PC-3 (cell line): Measurements from ENCODE around the gene PACS1. TPM values are rescaled to one million over a fixed set of nuclear protein-coding genes. Genes with fewer than 3 reads are reported as not detected.

ENCODE experiments used
- ATAC-seq: fragments of 200-7000 bp; cut with Tn5 transposase; 2 replicates; pipeline ENCODE4 v1.9.1; 2020; ENCODE audit warnings: mild to moderate bottlenecking, moderate library complexity
- BruUV-seq: library from RNA; stranded (reverse); fragments of 400-500 nt; replicated peaks from 2 replicates; lab custom pipeline; 2021; lab: Mats Ljungman, UMichigan
- CTCF ChIA-PET: fragments of 300-600 bp; sonication (Branson Sonifier 250); formaldehyde crosslinking; loops from one replicate; lab custom pipeline; 2022; ENCODE audit warnings: antibody characterized with exemption; lab: Charles Lee
- POLR2A ChIA-PET: fragments of 300-600 bp; sonication (Branson Sonifier 250); formaldehyde crosslinking; loops from one replicate; lab custom pipeline; 2022; ENCODE audit warnings: antibody characterized with exemption; ENCODE audit not compliant: unreplicated experiment; lab: Charles Lee
- DNase-seq: peaks from one replicate; pipeline ENCODE4 v3.0.0-alpha.2; 2015
- H2AFZ ChIP-seq: fragments of 300-600 bp; sonication (generic); 2 replicates; pipeline ENCODE4 v1.6.0; 2016; ENCODE audit warnings: antibody characterized with exemption, low read length
- H3F3A ChIP-seq: fragments of 300-600 bp; sonication (generic); one replicate; pipeline ENCODE4 v1.6.0; 2017; ENCODE audit warnings: antibody characterized with exemption, low read length, control low read depth, mild to moderate bottlenecking; ENCODE audit not compliant: unreplicated experiment
- H3K27ac ChIP-seq: fragments of 300-600 bp; sonication (generic); 2 replicates; pipeline ENCODE4 v1.5.1; 2016; ENCODE audit warnings: mild to moderate bottlenecking, low read length
- H3K27me3 ChIP-seq: fragments of 300-600 bp; sonication (generic); 2 replicates; pipeline ENCODE4 v1.6.1; 2016; ENCODE audit warnings: low read length, mixed read lengths
- H3K36me3 ChIP-seq: fragments of 300-600 bp; sonication (generic); 2 replicates; pipeline ENCODE4 v1.6.1; 2016; ENCODE audit warnings: low read depth, mixed run types, low read length, mixed read lengths
- H3K4me1 ChIP-seq: fragments of 300-600 bp; sonication (generic); 2 replicates; pipeline ENCODE4 v1.5.1; 2016; ENCODE audit warnings: low read length; ENCODE audit not compliant: insufficient read depth
- H3K4me2 ChIP-seq: fragments of 300-600 bp; sonication (generic); 2 replicates; pipeline ENCODE4 v1.6.0; 2016; ENCODE audit warnings: low read length
- H3K4me3 ChIP-seq: fragments of 300-600 bp; sonication (generic); 2 replicates; pipeline ENCODE4 v1.5.1; 2016; ENCODE audit warnings: mild to moderate bottlenecking, low read length, mixed read lengths
- H3K79me2 ChIP-seq: fragments of 300-600 bp; sonication (generic); 2 replicates; pipeline ENCODE4 v1.6.1; 2017; ENCODE audit warnings: low read length, mixed read lengths
- H3K9ac ChIP-seq: fragments of 300-600 bp; sonication (generic); 2 replicates; pipeline ENCODE4 v1.6.0; 2016; ENCODE audit warnings: mild to moderate bottlenecking, low read length
- H3K9me2 ChIP-seq: fragments of 300-600 bp; sonication (generic); replicated peaks from 2 replicates; pipeline ENCODE4 v1.6.1; 2016; ENCODE audit warnings: mixed run types, low read length, mixed read lengths
- H3K9me3 ChIP-seq: fragments of 300-600 bp; sonication (generic); 2 replicates; pipeline ENCODE4 v1.6.1; 2016; ENCODE audit warnings: low read length, mixed read lengths
- H4K20me1 ChIP-seq: fragments of 300-600 bp; sonication (generic); 2 replicates; pipeline ENCODE4 v1.6.1; 2016; ENCODE audit warnings: low read length, mixed read lengths
- CTCF ChIP-seq: fragments of 300-600 bp; sonication (generic); conservative IDR thresholded peaks from 2 replicates; pipeline ENCODE4 v1.5.1; 2017; ENCODE audit warnings: antibody characterized with exemption, low read depth, mild to moderate bottlenecking, low read length
- EZH2 ChIP-seq: fragments of 300-600 bp; sonication (generic); IDR thresholded peaks from one replicate; pipeline ENCODE4 v1.6.1; 2017; ENCODE audit warnings: antibody characterized with exemption, mild to moderate bottlenecking, low read length; ENCODE audit not compliant: unreplicated experiment
- EZH2phosphoT487 ChIP-seq: fragments of 300-600 bp; sonication (generic); IDR thresholded peaks from 2 replicates; pipeline ENCODE4 v1.6.1; 2018; ENCODE audit warnings: mild to moderate bottlenecking, antibody characterized with exemption, low read length, borderline replicate concordance
- intact Hi-C: fragments of 100-400 bp; cut with micrococcal nuclease; formaldehyde crosslinking; loops from 2 replicates; pipeline ENCODE4 v1.9.0; 2023
- total RNA-seq: library from RNA; depleted of rRNA; stranded (reverse); fragments of >200 nt; gene quantifications from 2 replicates; pipeline ENCODE4 v1.2.3, GENCODE V29; 2014

Gene PACS1
- total RNA-seq, 1 experiment from 2014 or later, result 28.7 TPM

GRCh38 chr11:66292543-66293332, 222.7 kb downstream of the PACS1 start:
- Histone ChIP-seq H3K4me2 (no peak overlapping the region), H3K27ac (no peak overlapping the region), H3K27me3 (peaks cover 12% of the 10 kb centered on the region), H2AFZ (no peak overlapping the region), H3K9me2 (no peaks in the 10 kb centered on the region), H3K4me3 (no peak overlapping the region), H3K79me2 (peaks cover 10% of the 10 kb centered on the region), H3F3A (no peaks in the 10 kb centered on the region), H3K9me3 (no peaks in the 10 kb centered on the region), H3K36me3 (no peaks in the 10 kb centered on the region), H3K9ac (no peak overlapping the region), H3K4me1 (peaks cover 15% of the 10 kb centered on the region), H4K20me1 (no peaks in the 10 kb centered on the region)
- DNase-seq, result no peak
- intact Hi-C loops, result no loop called here
- ChIA-PET POLR2A (no interaction called here), CTCF (no interaction called here)
- no peak for ATAC-seq
- TF ChIP-seq CTCF, result no peak
- TF ChIP-seq EZH2phosphoT487, result no peak
- TF ChIP-seq EZH2, result no peak
- no TSS peak for BruUV-seq

DNA sequence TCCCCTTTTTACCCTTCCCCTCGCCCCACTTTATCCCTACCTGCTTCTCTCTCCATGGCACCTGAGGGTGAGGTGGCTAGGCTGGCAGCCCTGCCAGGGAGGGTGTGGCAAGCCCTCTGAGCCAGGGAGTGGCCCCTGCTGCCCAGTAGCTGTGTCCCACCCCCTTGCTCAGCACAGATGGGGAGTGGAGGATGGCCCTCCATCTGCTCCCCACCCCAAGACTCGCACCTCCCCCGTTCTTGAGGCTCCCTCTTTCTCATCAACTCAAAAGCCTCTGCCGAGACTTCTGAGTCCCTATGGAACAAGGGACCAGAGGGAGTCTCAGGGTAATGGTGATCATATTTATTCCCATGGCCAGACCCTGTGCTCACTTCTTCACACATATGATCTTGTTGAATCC, 223.3 kb downstream of the PACS1 start:
- no peaks in the 10 kb centered on the region for H3K9me2 ChIP-seq
- DNase-seq (no peak), ATAC-seq (no peak)
- H3K4me3 ChIP-seq, result no peak overlapping the region
- H3K27ac ChIP-seq, result no peak overlapping the region
- H3K9me3 ChIP-seq, result no peaks in the 10 kb centered on the region
- no peaks in the 10 kb centered on the region for H4K20me1 ChIP-seq
- H3K9ac ChIP-seq, result no peak overlapping the region
- H3K4me2 ChIP-seq, result no peak overlapping the region
- H3K79me2 ChIP-seq, result peaks cover 4% of the 10 kb centered on the region
- ChIA-PET POLR2A (no interaction called here), CTCF (no interaction called here)
- TF ChIP-seq EZH2phosphoT487 (no peak), EZH2 (no peak), CTCF (no peak)
- BruUV-seq, result no TSS peak
- peaks cover 12% of the 10 kb centered on the region for H3K27me3 ChIP-seq
- no peak overlapping the region for H2AFZ ChIP-seq
- no peaks in the 10 kb centered on the region for H3F3A ChIP-seq
- no peaks in the 10 kb centered on the region for H3K36me3 ChIP-seq
- intact Hi-C loops, result no loop called here
- H3K4me1 ChIP-seq, result peaks cover 9% of the 10 kb centered on the region
